SK-N-SH (cell line): ENCODE measurements around the gene TMEM243.

Source experiments
- CTCF ChIP-seq: fragments of 200-600 bp; sonication (generic); IDR thresholded peaks from 2 replicates; pipeline ENCODE4 v1.6.1; 2017; ENCODE audit warnings: antibody characterized with exemption, mild to moderate bottlenecking, moderate library complexity
- EZH2phosphoT487 ChIP-seq: fragments of 200-600 bp; sonication (generic); IDR thresholded peaks from 2 replicates; pipeline ENCODE4 v1.6.1; 2017; ENCODE audit warnings: low read depth, mixed run types, mild to moderate bottlenecking, antibody characterized with exemption, moderate library complexity, borderline replicate concordance
- JUND ChIP-seq: IDR thresholded peaks from 2 replicates; pipeline ENCODE4 v1.4.0; 2012
- MAX ChIP-seq: IDR thresholded peaks from 2 replicates; pipeline ENCODE4 v1.4.0; 2012; ENCODE audit warnings: low read depth
- MEF2A ChIP-seq: IDR thresholded peaks from 2 replicates; pipeline ENCODE4 v1.4.0; 2012; ENCODE audit warnings: low read depth, borderline replicate concordance
- POLR2AphosphoS5 ChIP-seq: IDR thresholded peaks from 2 replicates; pipeline ENCODE4 v1.6.1; 2012; ENCODE audit warnings: low read depth, low read length
- RAD21 ChIP-seq: IDR thresholded peaks from 2 replicates; pipeline ENCODE4 v1.6.1; 2012; ENCODE audit warnings: mild to moderate bottlenecking, low read length
- RCOR1 ChIP-seq: fragments of 150-350 bp; IDR thresholded peaks from 2 replicates; pipeline ENCODE4 v1.6.1; 2017; ENCODE audit warnings: antibody characterized with exemption, low read length
- RFX5 ChIP-seq: IDR thresholded peaks from 2 replicates; pipeline ENCODE4 v1.6.1; 2012; ENCODE audit warnings: mild to moderate bottlenecking, improper control_type of control experiment, low read length
- RXRA ChIP-seq: IDR thresholded peaks from 2 replicates; pipeline ENCODE4 v1.4.0; 2012; ENCODE audit warnings: low read depth, mild to moderate bottlenecking, borderline replicate concordance
- SIN3A ChIP-seq: IDR thresholded peaks from 2 replicates; pipeline ENCODE4 v1.6.1; 2012; ENCODE audit warnings: low read depth, mild to moderate bottlenecking, low read length, moderate library complexity, borderline replicate concordance
- SMC3 ChIP-seq: IDR thresholded peaks from 2 replicates; pipeline ENCODE4 v1.6.1; 2012; ENCODE audit warnings: low read depth, low read length, improper control_type of control experiment
- YY1 ChIP-seq: IDR thresholded peaks from 2 replicates; pipeline ENCODE4 v1.4.0; 2012; ENCODE audit warnings: low read depth, mild to moderate bottlenecking
- TF ChIP-seq, protein P1 (sequence below): IDR thresholded peaks from 2 replicates; pipeline ENCODE4; 2012

GRCh38 chr7:87164433-87164832, 55.1 kb downstream of the TMEM243 start:
- no peak for TF ChIP-seq CTCF
- no peak for TF ChIP-seq RXRA
- TF ChIP-seq YY1 = no peak
- no peak for TF ChIP-seq SIN3A
- TF ChIP-seq MEF2A = no peak
- TF ChIP-seq EZH2phosphoT487 = no peak
- no peak for TF ChIP-seq RAD21
- no peak for TF ChIP-seq POLR2AphosphoS5
- TF ChIP-seq RFX5 = no peak
- TF ChIP-seq, protein P1, sequence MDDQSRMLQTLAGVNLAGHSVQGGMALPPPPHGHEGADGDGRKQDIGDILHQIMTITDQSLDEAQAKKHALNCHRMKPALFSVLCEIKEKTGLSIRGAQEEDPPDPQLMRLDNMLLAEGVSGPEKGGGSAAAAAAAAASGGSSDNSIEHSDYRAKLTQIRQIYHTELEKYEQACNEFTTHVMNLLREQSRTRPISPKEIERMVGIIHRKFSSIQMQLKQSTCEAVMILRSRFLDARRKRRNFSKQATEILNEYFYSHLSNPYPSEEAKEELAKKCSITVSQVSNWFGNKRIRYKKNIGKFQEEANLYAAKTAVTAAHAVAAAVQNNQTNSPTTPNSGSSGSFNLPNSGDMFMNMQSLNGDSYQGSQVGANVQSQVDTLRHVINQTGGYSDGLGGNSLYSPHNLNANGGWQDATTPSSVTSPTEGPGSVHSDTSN = no peak
- no peak for TF ChIP-seq MAX
- no peak for TF ChIP-seq SMC3
- no peak for TF ChIP-seq JUND
- TF ChIP-seq RCOR1 = no peak
